ENCODE measurements around the gene CYP11A1.
"Not testable (repeated sequence)": the region's sequence is repeated elsewhere in the genome, so short reads cannot be mapped to it uniquely, and the experiment has no call there.

Gene CYP11A1

DNA sequence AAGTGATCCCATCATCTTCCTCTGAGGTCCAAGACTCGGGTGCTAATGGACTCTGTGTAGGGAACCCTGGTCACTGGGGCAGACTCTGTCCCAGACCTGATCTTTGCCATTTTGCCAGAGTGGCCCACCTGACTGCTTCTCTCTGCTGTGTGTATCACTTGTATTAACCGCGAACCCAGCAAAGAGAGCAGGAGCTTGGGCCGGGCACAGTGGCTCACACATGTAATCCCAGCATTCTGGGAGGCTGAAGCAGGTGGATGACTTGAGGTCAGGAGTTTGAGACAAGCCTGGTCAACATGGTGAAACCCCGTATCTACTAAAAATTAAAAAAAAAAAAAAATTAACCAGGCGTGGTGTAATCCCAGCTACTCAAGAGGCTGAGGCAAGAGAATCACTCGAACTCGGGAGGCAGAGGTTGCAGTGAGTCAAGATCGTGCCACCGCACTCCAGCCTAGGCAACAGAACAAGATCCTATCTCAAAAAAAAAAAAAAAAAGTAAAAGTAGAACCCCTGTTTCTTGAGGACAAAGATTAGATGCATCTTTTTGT, 32.9 kb upstream of the CYP11A1 start:
- DNase-seq, result peak; percentile 66

DNA sequence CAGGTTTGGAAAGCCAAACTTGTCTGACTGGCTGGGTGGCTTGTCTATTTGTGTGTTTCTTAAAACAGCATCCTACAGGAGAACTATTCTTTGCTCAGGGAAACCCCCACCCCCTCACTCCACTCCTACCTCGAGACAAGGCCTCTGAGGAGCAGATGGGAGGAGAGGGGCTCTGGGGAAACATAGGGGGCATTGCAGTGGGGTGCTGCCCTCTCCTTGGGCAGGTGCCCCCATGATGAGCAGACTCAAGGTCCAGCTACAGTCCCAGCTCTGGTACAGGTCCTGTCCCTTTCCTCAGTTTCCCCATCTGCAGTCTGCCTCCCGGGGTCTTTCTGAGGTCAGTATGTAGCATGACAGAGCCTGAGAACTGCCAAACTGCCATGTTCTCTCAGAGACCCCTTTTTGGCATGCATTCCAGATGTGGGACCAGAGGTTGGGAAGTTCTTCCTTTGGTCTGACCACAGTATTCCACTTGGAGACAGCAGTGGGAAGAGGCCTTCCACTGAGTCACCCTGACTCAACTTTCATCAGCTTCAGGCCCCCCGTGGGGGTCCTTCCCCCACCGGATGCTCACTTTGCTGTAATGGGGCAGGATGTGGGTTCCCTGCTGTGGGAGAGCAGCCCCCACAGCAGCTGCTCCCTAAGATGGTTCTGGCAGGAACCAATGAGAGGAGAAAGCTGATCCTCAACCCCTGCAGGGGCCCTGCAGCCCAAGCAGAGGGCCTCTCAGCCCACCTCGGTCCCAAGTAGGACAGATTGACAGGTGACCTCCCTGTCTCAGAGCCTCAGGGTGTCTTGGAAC, 32.3 kb upstream of the CYP11A1 start:
- DNase-seq, result peak; percentile 63

DNA sequence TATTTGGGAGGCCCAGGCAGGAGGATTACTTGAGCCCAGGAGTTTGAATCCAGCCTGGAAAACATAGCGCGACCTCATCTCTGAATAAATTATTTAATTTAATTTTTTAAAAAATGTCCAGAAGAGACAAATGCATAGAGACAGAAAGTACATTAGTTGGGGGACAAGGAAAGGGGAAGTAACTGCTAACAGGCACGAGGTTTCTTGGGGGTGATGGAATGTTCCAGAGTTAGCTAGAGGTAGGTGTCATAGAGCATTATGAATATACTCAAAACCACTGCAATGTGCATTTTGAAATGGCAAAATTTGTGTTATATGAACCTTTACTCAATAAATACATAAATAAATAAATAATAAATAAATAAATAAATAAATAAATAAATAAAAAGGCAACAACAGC, 31.7 kb upstream of the CYP11A1 start:
- DNase-seq, result no peak

DNA sequence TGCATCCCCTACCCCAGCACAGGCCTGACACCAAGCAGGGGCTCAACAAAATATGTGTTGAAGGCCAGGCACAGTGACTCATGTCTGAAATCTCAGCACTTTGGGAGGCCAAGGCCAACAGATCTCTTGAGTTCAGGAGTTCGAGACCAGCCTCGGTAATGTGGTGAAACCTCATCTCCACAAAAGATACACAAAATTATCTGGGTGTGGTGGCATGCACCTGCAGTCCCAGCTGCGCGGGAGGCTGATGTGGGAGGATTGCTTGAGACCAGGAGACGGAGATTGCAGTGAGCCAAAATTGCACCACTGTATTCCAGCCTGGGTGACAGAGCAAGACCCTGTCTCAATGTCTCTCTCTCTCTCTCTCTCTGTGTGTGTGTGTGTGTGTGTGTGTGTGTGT, 30.7 kb upstream of the CYP11A1 start:
- no peak for DNase-seq

DNA sequence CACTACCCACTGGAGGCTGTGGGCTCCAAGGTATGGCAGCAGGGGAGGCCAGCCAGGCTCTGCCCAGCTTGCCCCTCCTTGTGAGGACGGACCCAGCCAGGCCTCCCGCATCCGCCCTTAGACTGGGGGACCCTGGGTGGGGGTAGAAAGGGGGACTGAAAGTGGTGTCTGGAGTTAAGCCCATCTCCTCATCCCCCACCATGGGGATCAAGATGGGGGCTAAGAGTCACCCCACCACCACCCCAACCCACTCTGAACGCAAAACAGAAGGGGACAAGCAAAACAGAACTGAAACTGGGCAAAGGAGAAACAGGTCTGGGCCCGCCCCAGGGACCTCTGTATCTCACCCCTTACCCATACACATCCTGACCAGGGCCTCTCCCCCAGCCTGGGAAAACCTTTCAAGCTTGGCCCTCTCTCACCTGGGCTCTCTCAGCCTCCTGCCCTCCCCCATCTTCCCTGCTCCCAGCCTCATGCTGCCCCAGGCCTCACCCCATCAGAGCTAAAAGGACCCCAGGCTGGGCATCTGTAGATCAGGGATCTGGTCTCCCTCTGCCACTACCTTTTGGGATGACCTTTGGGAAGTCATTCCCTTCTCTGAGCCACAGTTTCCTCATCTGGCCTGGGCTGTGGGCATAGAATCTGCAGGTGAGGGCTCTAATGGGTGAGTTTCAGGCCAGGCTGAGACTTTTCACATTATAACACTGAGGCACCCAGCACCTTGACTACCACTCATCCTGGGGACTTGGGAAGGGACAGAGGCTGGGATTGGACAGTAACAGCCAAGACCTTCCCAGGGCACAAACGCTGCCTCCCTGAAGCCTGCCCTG, 30.0 kb upstream of the CYP11A1 start:
- no peak for DNase-seq

DNA sequence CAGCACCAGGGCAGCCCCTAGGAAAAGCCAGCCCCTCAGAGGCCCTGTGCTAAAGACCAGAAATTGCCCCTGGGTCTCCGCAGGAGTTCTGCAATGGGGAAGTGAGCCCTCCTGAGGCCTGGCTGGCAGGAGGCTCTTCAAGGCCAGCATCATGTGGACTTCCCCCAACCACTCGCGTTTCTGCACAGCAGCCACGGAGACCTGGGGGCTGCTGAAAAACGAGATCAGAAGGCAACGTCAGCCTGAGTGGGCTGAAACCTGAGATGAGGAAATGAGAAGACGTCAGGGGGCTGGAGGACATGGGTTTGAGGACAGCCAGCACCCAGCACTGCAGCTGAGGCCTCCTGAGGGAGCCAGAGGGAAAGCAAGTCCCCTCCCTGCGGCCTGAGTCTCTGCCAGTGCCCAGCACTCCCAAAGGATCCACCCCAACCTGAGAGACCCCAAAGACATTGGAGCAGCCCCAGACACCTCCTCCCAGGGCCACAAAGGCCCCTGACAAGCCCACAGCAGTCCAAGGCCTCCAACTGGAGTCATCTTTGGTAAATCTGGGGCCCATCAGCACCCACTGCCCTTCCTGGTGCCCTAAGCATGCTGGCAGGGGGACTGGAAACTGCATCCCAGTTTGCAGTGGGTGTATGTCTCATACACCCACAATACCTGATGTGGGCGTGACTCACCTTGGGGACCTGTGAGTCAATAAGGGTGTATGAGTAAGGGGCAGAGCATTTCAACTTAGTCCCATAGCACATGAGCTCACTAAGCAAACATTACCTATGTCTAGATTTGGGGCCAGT, 29.2 kb upstream of the CYP11A1 start:
- peak; percentile 78 for DNase-seq

DNA sequence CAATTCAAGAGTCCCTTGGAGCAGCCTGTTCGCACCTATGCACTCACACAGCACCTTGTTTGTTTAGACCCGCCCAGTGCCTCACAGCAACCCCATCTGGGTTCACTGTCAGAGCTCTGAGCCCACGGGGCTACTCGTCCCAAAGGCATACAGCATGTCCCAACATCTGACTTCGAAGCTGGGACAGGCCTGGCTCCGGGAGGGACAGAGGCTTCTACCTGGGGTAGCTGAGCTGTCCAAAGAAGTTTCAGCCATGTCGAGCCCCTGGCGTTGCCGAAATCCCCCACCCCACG, 28.6 kb upstream of the CYP11A1 start:
- no peak for DNase-seq

DNA sequence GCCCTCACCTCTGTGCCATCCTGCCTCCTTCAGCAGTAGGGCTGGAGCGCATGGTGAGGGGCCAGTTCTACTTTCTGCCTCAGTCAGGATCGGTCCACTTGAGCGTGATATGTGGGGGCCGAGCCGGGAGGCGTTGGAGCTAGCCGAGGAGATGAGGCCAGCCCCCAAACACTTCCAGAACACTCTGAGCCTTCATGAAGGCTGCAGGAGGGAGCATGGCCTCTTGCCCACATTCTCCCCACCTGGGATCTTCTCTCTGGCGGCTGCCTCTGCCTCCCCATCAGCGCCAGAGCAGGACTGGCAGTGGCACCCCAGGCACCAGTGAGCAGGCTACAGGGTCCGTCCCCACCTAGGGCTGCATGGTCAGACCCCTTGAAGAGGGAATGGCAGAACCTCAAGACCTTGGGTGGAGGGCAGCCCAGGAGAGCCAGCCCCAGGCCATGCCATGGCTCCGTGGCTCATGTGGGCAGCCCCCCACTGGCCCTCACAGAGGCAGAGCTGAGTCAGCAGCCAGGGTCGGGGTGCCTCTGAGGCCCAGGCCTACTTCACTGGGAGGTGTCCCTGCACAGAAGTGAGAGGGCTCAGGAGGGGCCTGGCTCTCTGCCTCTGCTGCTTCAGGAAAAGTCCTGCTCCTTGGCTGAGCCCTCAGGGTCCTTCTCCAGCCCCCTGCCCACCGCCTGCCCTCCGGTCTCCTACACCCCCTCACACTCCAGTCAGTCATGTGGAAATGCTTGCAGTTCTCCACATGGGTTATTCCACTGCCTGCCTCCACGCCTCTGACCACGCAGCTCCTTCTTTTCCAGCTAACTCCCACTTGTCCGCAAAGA, 28.1 kb upstream of the CYP11A1 start:
- no peak for DNase-seq

DNA sequence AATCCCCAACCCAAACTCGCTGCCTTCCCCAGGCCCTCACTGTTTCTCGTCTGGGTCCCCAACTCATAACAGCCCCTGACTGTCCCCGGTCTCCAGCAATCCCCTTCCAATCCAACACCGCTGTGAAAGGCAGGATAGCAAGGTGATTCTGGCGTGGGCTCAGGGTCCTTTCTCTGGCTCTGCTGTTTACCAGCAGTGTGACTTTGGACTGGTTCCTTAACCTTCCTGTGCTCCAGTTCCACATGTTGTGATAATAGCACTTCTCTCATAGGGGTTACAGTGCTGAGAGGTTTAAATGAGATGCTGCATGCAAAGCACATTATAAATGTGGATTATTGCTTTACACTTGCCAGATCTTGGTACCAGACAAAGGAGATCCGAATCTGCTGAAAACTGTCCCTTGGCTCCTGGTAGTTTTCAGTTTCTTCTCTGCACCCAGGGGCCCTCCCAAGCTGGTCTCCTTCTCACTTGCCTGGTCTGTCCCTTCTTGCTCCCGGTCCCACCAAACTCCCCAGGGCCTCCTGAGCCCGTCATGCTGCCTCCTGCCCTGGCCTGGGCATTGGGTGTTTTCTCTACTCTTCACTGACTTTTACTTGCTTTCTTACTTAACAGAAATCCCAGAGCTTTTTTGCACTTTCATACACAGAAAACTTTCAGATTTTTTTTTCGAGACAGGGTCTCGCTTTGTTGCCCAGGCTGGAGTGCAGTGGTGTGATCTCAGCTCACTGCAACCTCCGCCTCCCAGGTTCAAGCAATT, 26.8 kb upstream of the CYP11A1 start:
- no peak for DNase-seq

DNA sequence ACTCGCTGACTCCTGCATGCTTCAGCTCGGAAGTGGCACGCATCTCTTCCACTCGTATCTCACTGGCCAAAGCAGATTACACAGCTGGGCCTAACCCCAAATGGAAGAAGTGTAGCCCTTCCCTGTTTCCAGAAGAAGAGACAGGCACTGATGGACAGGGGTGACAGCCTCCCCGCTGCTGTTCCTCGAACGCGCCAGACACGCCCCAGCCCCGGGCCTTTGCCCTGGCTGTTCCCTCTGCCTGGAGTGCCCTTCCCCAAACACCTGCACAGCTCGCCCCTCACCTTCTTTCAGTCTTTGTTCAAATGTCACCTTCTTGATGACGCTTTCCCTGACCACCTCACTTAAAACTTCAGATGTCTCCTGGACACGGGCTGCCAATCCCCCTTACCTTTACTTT, 26.0 kb upstream of the CYP11A1 start:
- DNase-seq, result no peak

DNA sequence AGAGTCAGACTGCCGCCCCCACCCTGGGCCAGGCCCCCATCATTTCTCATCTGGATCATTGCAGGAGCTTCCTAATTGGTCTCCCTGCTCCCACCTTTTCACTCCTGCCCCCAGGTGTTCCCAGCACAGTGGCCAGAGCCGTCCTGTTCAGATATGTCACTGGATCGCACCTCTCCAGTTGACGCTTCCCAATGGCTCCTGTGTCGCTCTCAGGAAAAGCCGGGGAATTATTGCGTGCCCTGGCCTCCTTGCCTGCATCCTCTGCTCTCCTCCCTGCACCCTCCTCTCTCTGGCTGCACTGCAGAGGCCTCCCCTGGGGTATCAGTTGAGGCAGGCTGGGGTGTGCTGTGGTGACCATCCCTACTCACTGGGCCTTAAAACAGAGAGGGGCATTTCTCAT, 25.5 kb upstream of the CYP11A1 start:
- no peak for DNase-seq

DNA sequence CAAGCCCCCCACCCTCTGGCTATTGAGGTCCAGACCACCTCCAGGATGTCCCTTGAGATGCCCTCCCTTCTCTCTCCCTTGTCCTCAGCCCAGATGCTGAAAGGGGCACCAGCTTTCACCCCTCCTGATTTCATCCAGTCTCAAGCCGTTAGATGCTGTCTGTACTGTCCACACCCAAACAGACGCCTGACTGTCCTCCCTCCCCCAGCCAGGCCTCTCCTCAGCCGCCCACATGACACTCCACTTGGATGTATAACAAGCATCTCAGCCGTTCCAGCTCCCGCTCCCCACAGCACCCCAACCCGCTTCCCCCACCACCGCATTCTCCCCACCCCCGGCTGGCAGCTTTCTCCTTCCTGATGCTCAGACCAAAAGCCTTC, 25.0 kb upstream of the CYP11A1 start:
- DNase-seq, result no peak

DNA sequence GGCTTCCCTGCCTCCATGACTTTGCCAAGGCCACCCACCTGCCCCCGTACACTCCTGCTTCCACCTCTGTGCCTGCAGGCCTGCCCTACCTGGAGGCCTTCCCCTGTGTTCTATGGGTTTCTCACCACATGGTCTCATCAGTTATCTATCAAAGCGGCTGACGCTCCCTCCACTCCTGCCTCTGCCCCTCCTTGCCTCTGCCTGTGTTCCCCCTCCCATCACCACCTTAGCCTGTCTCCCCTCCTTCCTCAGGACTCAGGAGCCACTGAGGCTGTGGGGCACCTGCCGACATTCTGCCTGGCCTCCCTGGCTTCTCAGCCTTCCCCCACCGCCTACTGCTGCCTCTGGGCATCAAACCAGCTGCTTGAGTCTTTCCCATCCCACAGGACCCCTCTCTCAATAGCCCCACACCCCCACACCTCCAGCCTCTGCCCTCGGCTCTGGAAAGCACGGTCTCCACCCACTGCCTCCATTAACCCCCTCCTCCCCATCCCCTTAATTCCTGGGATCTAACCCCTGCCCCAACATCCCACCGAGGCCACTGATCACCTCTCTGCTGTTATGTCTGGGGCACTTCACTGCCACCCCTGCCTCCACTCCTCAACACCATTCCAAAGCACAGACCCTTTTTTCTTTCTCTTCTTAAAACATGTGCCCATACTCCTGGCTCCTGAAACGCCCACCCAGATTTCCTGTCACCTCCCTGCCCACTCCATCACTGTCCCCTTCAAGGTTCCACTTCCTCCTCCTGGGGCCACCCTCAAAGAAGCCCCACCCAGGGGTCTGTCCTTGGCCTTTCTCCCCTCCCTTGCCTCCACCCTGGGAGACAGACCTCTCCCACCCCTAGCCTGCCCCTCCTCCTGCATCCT, 24.4 kb upstream of the CYP11A1 start:
- no peak for DNase-seq

DNA sequence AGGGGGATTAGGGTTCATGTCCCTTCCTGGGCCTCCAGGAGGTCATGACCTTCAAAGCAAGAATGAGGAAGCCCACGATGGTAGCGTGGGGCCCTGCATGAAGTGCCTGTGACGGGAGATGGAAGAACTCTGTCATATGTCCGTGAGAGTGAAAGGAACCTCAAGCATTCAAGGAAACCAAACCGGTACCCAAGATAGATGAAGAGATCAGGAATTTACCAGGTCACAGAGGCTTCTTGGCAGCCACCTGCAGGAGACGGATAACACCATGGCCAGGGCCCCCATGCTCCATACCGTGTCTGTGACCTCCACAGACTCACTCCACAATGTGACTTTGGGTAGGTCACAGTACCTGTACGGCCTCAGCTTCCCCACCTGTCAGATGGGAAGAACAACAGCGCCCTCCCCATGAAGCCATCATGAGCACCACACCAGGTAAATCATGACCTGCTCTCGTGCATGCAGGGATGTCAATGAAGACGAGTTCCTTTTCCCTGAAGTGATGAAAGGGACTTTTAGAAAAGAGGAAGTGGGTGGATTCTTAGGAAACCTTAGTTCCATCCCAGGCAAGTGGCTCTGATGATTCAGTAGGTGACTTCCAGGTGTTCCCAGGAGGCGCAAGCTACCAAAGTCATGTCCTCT, 23.3 kb upstream of the CYP11A1 start:
- DNase-seq, result no peak

DNA sequence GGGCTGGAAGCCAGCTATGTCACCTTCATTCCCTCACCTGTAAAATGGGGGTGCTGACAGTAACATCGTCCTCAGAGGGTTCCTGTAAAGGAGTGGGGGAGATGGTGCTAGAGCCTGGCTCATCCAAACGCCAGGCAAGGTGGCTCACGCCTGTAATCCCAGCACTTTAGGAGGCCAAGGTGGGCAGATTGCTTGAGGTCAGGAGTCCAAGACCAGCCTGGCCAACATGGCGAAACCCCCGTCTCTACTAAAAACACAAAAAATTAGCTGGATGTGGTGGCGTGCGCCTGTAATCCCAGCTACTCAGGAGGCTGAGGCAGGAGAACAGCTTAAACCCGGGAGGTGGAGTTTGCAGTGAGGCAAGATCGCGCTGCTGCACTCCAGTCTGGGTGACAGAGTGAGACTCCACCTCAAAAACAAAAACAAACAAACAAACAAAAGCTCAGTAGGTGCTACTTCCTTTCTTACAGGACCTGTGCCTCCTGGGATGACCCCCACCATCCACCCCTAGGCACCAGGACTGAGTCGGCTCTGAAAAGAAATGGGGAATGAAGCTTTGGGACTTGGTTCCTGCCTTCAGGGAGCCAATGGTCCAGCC, 22.7 kb upstream of the CYP11A1 start:
- not testable (repeated sequence) for DNase-seq

DNA sequence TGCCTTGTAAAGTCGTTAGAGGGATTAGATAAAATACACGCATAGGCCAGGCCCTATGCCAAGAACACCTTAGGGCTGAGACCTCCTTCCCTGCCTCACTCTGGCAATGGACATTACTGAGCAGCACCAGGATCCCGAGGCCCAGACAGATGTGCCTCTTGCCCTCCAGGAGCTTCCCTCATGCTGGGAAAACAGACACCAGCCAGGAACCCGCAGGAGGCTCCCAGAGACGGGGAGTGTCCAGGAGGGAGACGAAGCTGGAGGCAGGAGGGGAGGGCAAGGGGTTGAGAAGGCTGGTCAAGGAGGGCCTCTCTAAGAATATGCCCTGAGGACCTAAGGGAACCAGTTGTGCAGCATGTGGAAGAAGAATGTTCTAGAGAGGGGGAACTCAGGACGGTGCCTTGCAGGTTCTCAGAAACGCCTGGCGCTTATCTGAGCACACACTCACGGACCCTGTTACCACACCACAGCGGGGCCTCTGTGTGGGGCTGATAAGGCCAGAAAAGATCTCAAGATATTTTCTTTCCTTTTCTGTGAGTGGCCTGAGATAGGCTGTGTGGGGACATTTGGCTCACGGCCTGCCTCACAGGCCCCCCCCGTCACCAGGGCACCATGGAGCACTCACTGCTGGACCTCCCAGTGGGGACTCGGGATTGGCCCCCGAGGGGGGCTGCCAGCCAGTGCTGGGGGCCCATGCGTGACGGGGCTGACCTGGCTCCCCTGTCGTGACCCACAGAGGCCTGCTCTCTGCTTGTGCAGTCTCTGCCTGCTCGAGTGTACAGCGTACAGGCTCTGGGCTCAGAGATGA, 22.0 kb upstream of the CYP11A1 start:
- no peak for DNase-seq

DNA sequence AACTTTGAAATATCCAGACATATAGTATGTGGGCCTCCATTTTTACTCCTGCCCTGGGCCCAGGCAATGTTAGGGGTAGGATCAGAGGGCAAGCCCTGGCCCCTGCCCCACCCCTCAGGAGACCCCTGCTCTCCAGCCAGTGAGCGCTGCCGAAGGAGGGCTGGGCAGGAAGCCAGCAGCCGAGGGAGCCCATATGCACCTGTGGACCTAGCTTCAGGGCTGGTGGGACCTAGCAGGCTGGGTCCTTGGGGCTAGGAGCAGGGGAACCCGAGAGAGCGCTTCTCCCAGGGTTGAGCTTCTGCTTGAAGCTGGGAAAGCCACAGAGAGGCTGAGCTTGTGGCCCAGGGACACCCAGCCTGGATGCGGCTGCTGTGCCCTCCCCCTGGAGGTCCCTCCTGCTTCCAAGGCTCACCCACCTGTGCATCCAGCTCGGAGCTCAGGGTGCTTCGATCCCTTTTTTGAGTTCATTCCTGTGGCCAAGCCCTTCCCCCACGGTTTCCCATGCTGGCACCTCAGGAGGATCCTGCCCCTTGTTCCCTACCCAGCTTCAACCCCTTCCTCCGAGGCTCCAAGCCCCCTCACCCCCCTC, 21.0 kb upstream of the CYP11A1 start:
- no peak for DNase-seq

DNA sequence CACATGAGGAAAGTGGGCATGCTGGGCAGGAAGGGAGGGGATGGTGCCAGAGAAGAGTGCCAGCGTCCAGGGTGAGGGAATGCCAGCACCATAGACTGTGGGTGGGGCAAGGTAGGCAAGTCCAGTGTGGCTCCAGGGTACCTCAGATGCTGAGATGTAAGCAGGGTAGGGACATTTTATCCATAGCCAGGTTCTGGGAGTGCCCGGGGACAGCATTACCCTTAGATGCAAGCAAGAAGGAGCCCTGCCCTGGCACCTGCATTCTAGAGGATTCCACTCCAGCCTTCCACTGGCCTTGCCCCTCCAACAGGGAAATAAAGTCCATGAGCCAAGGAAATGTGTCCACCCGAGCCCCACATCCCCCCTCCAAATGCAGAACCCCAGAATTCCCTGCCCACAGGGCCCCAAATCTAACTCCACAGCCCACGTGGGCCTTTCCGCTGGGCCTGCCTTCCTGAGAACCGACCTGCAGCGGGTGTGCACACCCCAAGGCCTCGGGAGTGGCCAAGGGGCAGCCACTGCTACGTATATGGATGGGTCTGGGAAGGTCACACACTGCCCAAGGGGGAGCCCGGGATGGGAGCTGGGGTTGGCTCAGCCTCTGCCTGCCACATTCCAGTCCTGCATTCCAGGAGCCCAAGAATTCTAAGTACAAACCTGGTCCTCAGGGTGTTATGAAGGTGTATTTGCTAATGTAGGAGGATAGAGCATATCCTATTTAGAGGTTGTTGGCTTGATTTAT, 20.3 kb upstream of the CYP11A1 start:
- no peak for DNase-seq
